Suprapubic skin (tissue), 3 donors: ENCODE data around the gene ADH6.

ENCODE experiments used
- POLR2AphosphoS5 ChIP-seq, 3 donors: sonication (generic); formaldehyde crosslinking; IDR thresholded peaks; one replicate each; pipeline ENCODE4 v1.6.1; 2017; ENCODE audit warnings: antibody characterized with exemption in 3 of 3
- TF ChIP-seq, protein P1 (sequence below), 2 donors: fragments of 200-600 bp in 1 of 2; fragments of 450-650 bp in 1 of 2; sonication (generic) in 1 of 2; IDR thresholded peaks; one replicate each; pipeline ENCODE4 v1.5.1; 2016 to 2019; ENCODE audit warnings: antibody characterized with exemption in 2 of 2, mild to moderate bottlenecking in 1 of 2, moderate library complexity in 1 of 2

DNA sequence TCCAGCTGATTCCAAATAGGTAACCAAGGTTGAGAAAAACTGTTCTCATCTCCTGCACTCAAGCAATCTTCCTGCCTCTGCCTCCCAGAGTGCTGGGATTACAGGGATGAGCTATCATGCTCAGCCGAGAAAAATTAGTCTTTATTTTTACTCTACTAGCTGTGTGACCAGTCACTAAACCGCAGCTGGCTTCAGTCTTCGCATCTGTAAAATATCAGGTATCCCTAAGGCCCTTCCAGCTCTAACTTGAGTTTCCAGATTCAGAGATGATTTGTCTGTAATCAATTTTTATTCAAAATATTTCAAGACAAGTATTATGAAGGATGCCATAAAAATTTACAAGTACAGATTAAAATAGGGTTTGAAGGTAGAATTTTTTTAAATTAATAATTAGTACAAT is 3.5 kb downstream of the ADH6 start:
- TF ChIP-seq, protein P1, sequence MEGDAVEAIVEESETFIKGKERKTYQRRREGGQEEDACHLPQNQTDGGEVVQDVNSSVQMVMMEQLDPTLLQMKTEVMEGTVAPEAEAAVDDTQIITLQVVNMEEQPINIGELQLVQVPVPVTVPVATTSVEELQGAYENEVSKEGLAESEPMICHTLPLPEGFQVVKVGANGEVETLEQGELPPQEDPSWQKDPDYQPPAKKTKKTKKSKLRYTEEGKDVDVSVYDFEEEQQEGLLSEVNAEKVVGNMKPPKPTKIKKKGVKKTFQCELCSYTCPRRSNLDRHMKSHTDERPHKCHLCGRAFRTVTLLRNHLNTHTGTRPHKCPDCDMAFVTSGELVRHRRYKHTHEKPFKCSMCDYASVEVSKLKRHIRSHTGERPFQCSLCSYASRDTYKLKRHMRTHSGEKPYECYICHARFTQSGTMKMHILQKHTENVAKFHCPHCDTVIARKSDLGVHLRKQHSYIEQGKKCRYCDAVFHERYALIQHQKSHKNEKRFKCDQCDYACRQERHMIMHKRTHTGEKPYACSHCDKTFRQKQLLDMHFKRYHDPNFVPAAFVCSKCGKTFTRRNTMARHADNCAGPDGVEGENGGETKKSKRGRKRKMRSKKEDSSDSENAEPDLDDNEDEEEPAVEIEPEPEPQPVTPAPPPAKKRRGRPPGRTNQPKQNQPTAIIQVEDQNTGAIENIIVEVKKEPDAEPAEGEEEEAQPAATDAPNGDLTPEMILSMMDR (IDR thresholded peaks at IDR 0.05) = no peak
- no peak for TF ChIP-seq POLR2AphosphoS5 (IDR thresholded peaks at IDR 0.05)
